Ammon's horn (tissue), 1 donor: ENCODE measurements around the gene MMP3.
"Not testable (repeated sequence)": the region's sequence is repeated elsewhere in the genome, so short reads cannot be mapped to it uniquely, and the experiment has no call there.

ENCODE experiments used
- DNase-seq: peaks from one replicate; pipeline ENCODE4 v3.0.0-alpha.2; 2016; ENCODE audit warnings: low spot score

MMP3 gene

GRCh38 chr11:102843489-102843888 is at the start of gene MMP3:
TSS of gene MMP3 (minus strand) at chr11:102843609. CDS start at chr11:102843546, 63 bp downstream.
- DNase-seq: no peak

GRCh38 chr11:102891736-102892135 is 48.3 kb upstream of the MMP3 start:
- no peak for DNase-seq

GRCh38 chr11:102886999-102887398 is 43.6 kb upstream of the MMP3 start:
- no peak for DNase-seq

GRCh38 chr11:102883141-102883540 is 39.7 kb upstream of the MMP3 start:
- no peak for DNase-seq

GRCh38 chr11:102882389-102883024 is 39.1 kb upstream of the MMP3 start:
- peak; percentile 53 for DNase-seq

- DNase-seq: peak; percentile 31
These were observed 36.4 kb upstream of the MMP3 start for GRCh38 chr11:102879801-102880200.

- DNase-seq: no peak
These were observed 35.2 kb upstream of the MMP3 start for GRCh38 chr11:102878595-102878994.

- no peak for DNase-seq
These were observed 31.4 kb upstream of the MMP3 start, which contains the start of gene MMP12 for GRCh38 chr11:102874852-102875251. TSS of gene MMP12 (minus strand) at chr11:102874982. CDS start at chr11:102874937, 45 bp downstream.

GRCh38 chr11:102869354-102869964 is 26.1 kb upstream of the MMP3 start:
- not testable (repeated sequence) for DNase-seq

GRCh38 chr11:102868339-102868738 is 24.9 kb upstream of the MMP3 start:
- no peak for DNase-seq

- DNase-seq: no peak
These were observed 21.3 kb upstream of the MMP3 start for GRCh38 chr11:102864724-102865123.

GRCh38 chr11:102853956-102854355 is 10.5 kb upstream of the MMP3 start:
- DNase-seq: no peak

- DNase-seq: no peak
These were observed 9.6 kb upstream of the MMP3 start for GRCh38 chr11:102853055-102853454.

GRCh38 chr11:102850973-102851745 is 7.8 kb upstream of the MMP3 start:
- DNase-seq: no peak

GRCh38 chr11:102849311-102849710 is 5.9 kb upstream of the MMP3 start:
- DNase-seq: no peak

GRCh38 chr11:102846292-102846691 is 2.9 kb upstream of the MMP3 start:
- DNase-seq: no peak

GRCh38 chr11:102842930-102843329 is 479 bp downstream of the MMP3 start:
- no peak for DNase-seq

- no peak for DNase-seq
These were observed 3.4 kb downstream of the MMP3 start for GRCh38 chr11:102840018-102840417.

- DNase-seq: no peak
These were observed 5.8 kb downstream of the MMP3 start for GRCh38 chr11:102837646-102838045.

GRCh38 chr11:102837156-102837555 is 6.3 kb downstream of the MMP3 start:
- DNase-seq: no peak

GRCh38 chr11:102836290-102836875 is 7.0 kb downstream of the MMP3 start:
- no peak for DNase-seq

- no peak for DNase-seq
These were observed 9.7 kb downstream of the MMP3 start for GRCh38 chr11:102833731-102834130.

- no peak for DNase-seq
These were observed 10.8 kb downstream of the MMP3 start for GRCh38 chr11:102832612-102833011.
